Ishikawa (cell line): Measurements from ENCODE around the gene DEGS2.

Experiments
- CEBPB ChIP-seq: IDR thresholded peaks from 2 replicates; pipeline ENCODE4 v1.6.1; 2012
- CREB1 ChIP-seq: IDR thresholded peaks from 2 replicates; pipeline ENCODE4 v1.6.1; 2012; ENCODE audit warnings: low read depth
- EGR1 ChIP-seq: IDR thresholded peaks from 2 replicates; pipeline ENCODE4 v1.6.1; 2012
- EP300 ChIP-seq: IDR thresholded peaks from 2 replicates; pipeline ENCODE4 v1.6.1; 2012; ENCODE audit warnings: borderline replicate concordance
- FOXM1 ChIP-seq: IDR thresholded peaks from 2 replicates; pipeline ENCODE4 v1.6.1; 2012; ENCODE audit warnings: low read depth, borderline replicate concordance
- MAX ChIP-seq: IDR thresholded peaks from 2 replicates; pipeline ENCODE4 v1.6.1; 2012
- NFIC ChIP-seq: IDR thresholded peaks from 2 replicates; pipeline ENCODE4 v1.6.1; 2012
- RAD21 ChIP-seq: IDR thresholded peaks from 2 replicates; pipeline ENCODE4 v1.6.1; 2012; ENCODE audit warnings: low read depth
- REST ChIP-seq: IDR thresholded peaks from 2 replicates; pipeline ENCODE4 v1.6.1; 2012; ENCODE audit warnings: low read depth, mild to moderate bottlenecking
- TAF1 ChIP-seq: IDR thresholded peaks from 2 replicates; pipeline ENCODE4 v1.6.1; 2012; ENCODE audit warnings: low read depth, mild to moderate bottlenecking
- TCF12 ChIP-seq: IDR thresholded peaks from 2 replicates; pipeline ENCODE4 v1.6.1; 2012; ENCODE audit warnings: low read depth
- TEAD4 ChIP-seq: IDR thresholded peaks from 2 replicates; pipeline ENCODE4 v1.6.1; 2012
- USF1 ChIP-seq: IDR thresholded peaks from 2 replicates; pipeline ENCODE4 v1.6.1; 2012
- YY1 ChIP-seq: IDR thresholded peaks from 2 replicates; pipeline ENCODE4 v1.6.1; 2012; ENCODE audit warnings: low read depth
- ZBTB7A ChIP-seq: IDR thresholded peaks from 2 replicates; pipeline ENCODE4 v1.6.1; 2012; ENCODE audit warnings: low read depth

Gene DEGS2

GRCh38 chr14:100124551-100125088, 34.8 kb downstream of the DEGS2 start:
- TF ChIP-seq FOXM1 (no peak), RAD21 (no peak), REST (no peak), TAF1 (no peak), YY1 (no peak), NFIC (no peak), EGR1 (no peak), ZBTB7A (no peak), EP300 (no peak), TCF12 (no peak)

GRCh38 chr14:100123618-100124017, 35.8 kb downstream of the DEGS2 start:
- TF ChIP-seq TCF12 (no peak), CEBPB (no peak), EP300 (no peak), REST (no peak), TEAD4 (no peak)

GRCh38 chr14:100122481-100123223, 36.8 kb downstream of the DEGS2 start:
- TF ChIP-seq TEAD4 (no peak), CEBPB (no peak), MAX (no peak), TCF12 (no peak), RAD21 (no peak), ZBTB7A (no peak), YY1 (no peak), NFIC (no peak), TAF1 (no peak), EP300 (no peak), CREB1 (no peak), FOXM1 (no peak), USF1 (no peak), EGR1 (no peak), REST (no peak)

- no peak for TF ChIP-seq MAX
- TF ChIP-seq TCF12, result no peak
- no peak for TF ChIP-seq USF1
- no peak for TF ChIP-seq YY1
- TF ChIP-seq RAD21, result no peak
- no peak for TF ChIP-seq CEBPB
- no peak for TF ChIP-seq TEAD4
- no peak for TF ChIP-seq EGR1
- TF ChIP-seq NFIC, result no peak
- TF ChIP-seq TAF1, result no peak
- no peak for TF ChIP-seq EP300
- no peak for TF ChIP-seq ZBTB7A
- TF ChIP-seq CREB1, result no peak
- no peak for TF ChIP-seq REST
- TF ChIP-seq FOXM1, result no peak
Measured at GRCh38 chr14:100121643-100122480, 37.6 kb downstream of the DEGS2 start.
